H9 (cell line): ENCODE data around the gene DPP6. TPM values are rescaled to one million over a fixed set of nuclear protein-coding genes. Genes with fewer than 3 reads are reported as not detected.

Experiments used
- DNase-seq: peaks from one replicate; pipeline ENCODE4 v3.0.0-alpha.2; 2017
- H2AFZ ChIP-seq: one replicate; pipeline ENCODE4 v1.6.1; 2013; ENCODE audit warnings: mild to moderate bottlenecking, low read length, control low read depth, moderate library complexity
- H2AK5ac ChIP-seq: 2 replicates; pipeline ENCODE4 v1.6.1; 2013; ENCODE audit warnings: low read length, control low read depth, mixed read lengths; ENCODE audit not compliant: insufficient read length
- H2BK120ac ChIP-seq: one replicate; pipeline ENCODE4 v1.6.1; 2013; ENCODE audit warnings: low read depth, mild to moderate bottlenecking, low read length, control low read depth, inconsistent platforms; ENCODE audit not compliant: poor library complexity, severe bottlenecking
- H2BK12ac ChIP-seq: 2 replicates; pipeline ENCODE4 v1.6.1; 2013; ENCODE audit warnings: low read length, control low read depth, mixed read lengths, low read depth; ENCODE audit not compliant: insufficient read length
- H2BK15ac ChIP-seq: 2 replicates; pipeline ENCODE4 v1.6.1; 2013; ENCODE audit warnings: low read depth, low read length, control low read depth
- H2BK20ac ChIP-seq: one replicate; pipeline ENCODE4 v1.6.1; 2013; ENCODE audit warnings: low read depth, mild to moderate bottlenecking, low read length, control low read depth, inconsistent platforms; ENCODE audit not compliant: poor library complexity, severe bottlenecking
- H2BK5ac ChIP-seq: 2 replicates; pipeline ENCODE4 v1.6.1; 2013; ENCODE audit warnings: low read length, control low read depth, mixed read lengths; ENCODE audit not compliant: insufficient read length
- H3K14ac ChIP-seq: 2 replicates; pipeline ENCODE4 v1.6.1; 2013; ENCODE audit warnings: low read length, control low read depth; ENCODE audit not compliant: insufficient read depth
- H3K18ac ChIP-seq: 2 replicates; pipeline ENCODE4 v1.6.1; 2013; ENCODE audit warnings: low read depth, mild to moderate bottlenecking, mixed read lengths, low read length, control low read depth; ENCODE audit not compliant: insufficient read length
- H3K23ac ChIP-seq: 2 replicates; pipeline ENCODE4 v1.6.1; 2013; ENCODE audit warnings: low read length, control low read depth, mixed read lengths, low read depth; ENCODE audit not compliant: insufficient read length
- H3K23me2 ChIP-seq: 2 replicates; pipeline ENCODE4 v1.6.1; 2013; ENCODE audit warnings: low read depth, mild to moderate bottlenecking, mixed read lengths, low read length, control low read depth; ENCODE audit not compliant: insufficient read length, poor library complexity, severe bottlenecking
- H3K27ac ChIP-seq: 2 replicates; pipeline ENCODE4 v1.5.1; 2013; ENCODE audit warnings: low read length, control low read depth, mixed read lengths, low read depth; ENCODE audit not compliant: insufficient read length
- H3K27me3 ChIP-seq: 2 replicates; pipeline ENCODE4 v1.6.1; 2013; ENCODE audit warnings: low read length, control low read depth, inconsistent platforms; ENCODE audit not compliant: insufficient read depth
- H3K4ac ChIP-seq: 2 replicates; pipeline ENCODE4 v1.6.1; 2013; ENCODE audit warnings: low read depth, mild to moderate bottlenecking, control low read depth, inconsistent platforms, low read length, moderate library complexity
- H3K4me1 ChIP-seq: 2 replicates; pipeline ENCODE4 v1.6.1; 2013; ENCODE audit warnings: low read length, control low read depth, inconsistent platforms; ENCODE audit not compliant: insufficient read depth
- H3K4me2 ChIP-seq: 2 replicates; pipeline ENCODE4 v1.6.1; 2013; ENCODE audit warnings: low read length, control low read depth, mixed read lengths; ENCODE audit not compliant: insufficient read length, insufficient read depth
- H3K56ac ChIP-seq: 2 replicates; pipeline ENCODE4 v1.6.1; 2013; ENCODE audit warnings: low read depth, mild to moderate bottlenecking, mixed read lengths, low read length, control low read depth; ENCODE audit not compliant: insufficient read length
- H3K79me1 ChIP-seq: 2 replicates; pipeline ENCODE4 v1.6.1; 2013; ENCODE audit warnings: low read depth, mild to moderate bottlenecking, moderate library complexity, low read length, control low read depth, inconsistent platforms; ENCODE audit not compliant: insufficient read depth, poor library complexity, severe bottlenecking
- H3K79me2 ChIP-seq: 2 replicates; pipeline ENCODE4 v1.6.1; 2013; ENCODE audit warnings: low read length, control low read depth, inconsistent platforms; ENCODE audit not compliant: insufficient read depth
- H3K9ac ChIP-seq: 2 replicates; pipeline ENCODE4 v1.6.1; 2013; ENCODE audit warnings: low read length, control low read depth, mixed read lengths; ENCODE audit not compliant: insufficient read length; ENCODE audit errors: extremely low read depth
- H3K9me3 ChIP-seq: one replicate; pipeline ENCODE4 v1.6.1; 2013; ENCODE audit warnings: low read depth, low read length, inconsistent platforms; ENCODE audit not compliant: control insufficient read depth
- H3T11ph ChIP-seq: one replicate; pipeline ENCODE4 v1.6.1; 2013; ENCODE audit warnings: mild to moderate bottlenecking, low read length, control low read depth, inconsistent platforms
- H4K20me1 ChIP-seq: one replicate; pipeline ENCODE4 v1.6.1; 2013; ENCODE audit not compliant: control insufficient read depth, insufficient read length, insufficient read depth
- H4K5ac ChIP-seq: 2 replicates; pipeline ENCODE4 v1.6.1; 2013; ENCODE audit warnings: low read depth, mild to moderate bottlenecking, mixed read lengths, low read length, control low read depth; ENCODE audit not compliant: insufficient read length
- H4K8ac ChIP-seq: replicated peaks from 2 replicates; pipeline ENCODE4 v1.6.1; 2013; ENCODE audit warnings: low read length, control low read depth, mixed read lengths, low read depth; ENCODE audit not compliant: insufficient read length
- H4K91ac ChIP-seq: 2 replicates; pipeline ENCODE4 v1.6.1; 2013; ENCODE audit warnings: low read depth, mild to moderate bottlenecking, moderate library complexity, mixed read lengths, low read length, control low read depth; ENCODE audit not compliant: insufficient read length
- H3K27ac Mint-ChIP-seq, 3 experiments: 2 replicates in 2 of 3; 3 replicates in 1 of 3; pipeline ENCODE4 v1.8.0; 2020 to 2021; ENCODE audit warnings: mixed read lengths in 3 of 3, mild to moderate bottlenecking in 1 of 3, moderate library complexity in 1 of 3
- H3K27me3 Mint-ChIP-seq: 2 replicates; pipeline ENCODE4 v1.8.0; 2021; ENCODE audit warnings: low read depth, mild to moderate bottlenecking, moderate library complexity, mixed read lengths
- H3K36me3 Mint-ChIP-seq, 3 experiments: 2 replicates in 2 of 3; 3 replicates in 1 of 3; pipeline ENCODE4 v1.8.0; 2020 to 2021; ENCODE audit warnings: low read depth in 3 of 3, mixed read lengths in 3 of 3; ENCODE audit not compliant: insufficient read depth in 1 of 3
- H3K4me1 Mint-ChIP-seq, 2 experiments: 2 replicates each; pipeline ENCODE4 v1.8.0; 2020; ENCODE audit warnings: mixed read lengths in 2 of 2
- H3K4me3 Mint-ChIP-seq, 2 experiments: 2 replicates in 1 of 2; 3 replicates in 1 of 2; pipeline ENCODE4 v1.8.0; 2020 to 2021; ENCODE audit warnings: mild to moderate bottlenecking in 2 of 2, mixed read lengths in 2 of 2, moderate library complexity in 1 of 2
- H3K9me3 Mint-ChIP-seq, 2 experiments: 2 replicates in 1 of 2; 3 replicates in 1 of 2; pipeline ENCODE4 v1.8.0; 2020; ENCODE audit warnings: mild to moderate bottlenecking in 2 of 2, mixed read lengths in 2 of 2, moderate library complexity in 1 of 2
- CTCF ChIP-seq: fragments of 200-600 bp; sonication (generic); conservative IDR thresholded peaks from 3 replicates; pipeline ENCODE4 v1.8.0; 2021; ENCODE audit warnings: antibody characterized with exemption, mild to moderate bottlenecking
- WGBS: extraction: QIAGEN DNeasy Blood & Tissue Kit; methylation state at CpG from one replicate; pipeline ENCODE4 v1.1.7; 2013; ENCODE audit warnings: missing lambda C conversion rate, low lambda C conversion rate, mixed read lengths; ENCODE audit not compliant: insufficient read length; ENCODE audit errors: extremely low coverage; 5-methylcytosine and 5-hydroxymethylcytosine counted together
- total RNA-seq: library from RNA; stranded (reverse); gene quantifications from 2 replicates; pipeline ENCODE4 v1.2.1, GENCODE V29; 2021

Gene DPP6
- total RNA-seq, 1 experiment from 2014 or later, result 4.5 TPM

- Mint-ChIP-seq H3K27me3 (peaks cover 2% of the 10 kb centered on the region; the same call in 1 of the 2 replicates), H3K4me3 (no peak overlapping the region)
- H3K27me3 ChIP-seq, result no peaks in the 10 kb centered on the region
Observed at GRCh38 chr7:154857728-154858681, 805.8 kb downstream of the DPP6 start.

More at GRCh38 chr7:154857728-154858681, 805.8 kb downstream of the DPP6 start:
- Histone ChIP-seq H3T11ph (no peak overlapping the region), H3K23me2 (no peaks in the 10 kb centered on the region), H3K23ac (no peak overlapping the region), H3K27ac (no peak overlapping the region), H4K8ac (no peak overlapping the region), H2AFZ (no peak overlapping the region), H3K4me2 (no peak overlapping the region), H3K9me3 (no peaks in the 10 kb centered on the region), H2BK20ac (no peak overlapping the region), H4K20me1 (no peaks in the 10 kb centered on the region), H4K91ac (no peak overlapping the region), H3K9ac (no peak overlapping the region), H2BK120ac (no peak overlapping the region), H3K56ac (no peak overlapping the region), H2BK12ac (no peak overlapping the region), H3K4me1 (no peaks in the 10 kb centered on the region), H3K18ac (no peak overlapping the region), H2BK5ac (no peak overlapping the region), H3K79me1 (no peaks in the 10 kb centered on the region), H2BK15ac (no peak overlapping the region), H4K5ac (no peak overlapping the region), H3K4ac (no peak overlapping the region), H3K79me2 (no peaks in the 10 kb centered on the region), H3K14ac (no peak overlapping the region), H2AK5ac (no peak overlapping the region)
- H3K36me3 Mint-ChIP-seq, result no peaks in the 10 kb centered on the region
- no peaks in the 10 kb centered on the region; a peak in 1 of 5 replicates for H3K9me3 Mint-ChIP-seq
- no peak overlapping the region; a peak in 1 of 7 replicates for H3K27ac Mint-ChIP-seq
- peak; percentile 52 for DNase-seq
- no CpG with 5 or more reads among the region's 27 CpGs for WGBS
- peaks cover 0 to 8% of the 10 kb centered on the region in 2 experiments; a peak in 2 of 4 replicates for H3K4me1 Mint-ChIP-seq
- 0 out of 3 replicates have a peak, but pooled peaks have one; percentile 14 for TF ChIP-seq CTCF
